Heart left ventricle (tissue), 13 donors: Measurements from ENCODE around the gene LRRC46.

ENCODE experiments used
- CTCF ChIP-seq, 12 donors: fragments of 200-600 bp; sonication (generic) in 4 of 12; IDR thresholded peaks; one replicate each; pipeline versions ENCODE4 v1.5.0 to v1.8.0; 2018 to 2022; ENCODE audit warnings: antibody characterized with exemption in 12 of 12, mild to moderate bottlenecking in 5 of 12
- POLR2A ChIP-seq, 2 donors: fragments of 450-650 bp; IDR thresholded peaks; one replicate each; pipeline ENCODE4 v1.6.1; 2017; ENCODE audit warnings: antibody characterized with exemption in 2 of 2, mild to moderate bottlenecking in 2 of 2, moderate library complexity in 2 of 2
- donor health status: ischemic (EF 13 %, LVEDD 7.1; RV severe dilation, severe dysfunction).
- donor health status: DM: no; HTN: yes; CAD: no.
- donor health status: DM: no; HTN: no; CAD: no.
- donor health status: ischemic (EF 25% LVEDD 6.9; RV normal size, moderate dysfunction).
- donor health status: ischemic (EF 25% LVEDD 5.7; RV mildly dilated, moderate dysfunction).
- donor health status: ischemic (EF 35%, LVEDD 5.7; RV mildly dilated, moderate dysfunction).
- donor health status: nonischemic (EF 11% LVEDD 7.7; RV severe dilation, severe dysfunction).
- donor health status: DM: yes; HTN: yes; CAD: no.
- donor health status: PGD.
- donor health status: ischemic (EF 29% LVEDD 5.4; RV normal size, mild dysfunction).
- donor health status: nonischemic (EF 23%, LVEDD 6.1; RV moderate dilation, normal function).

GRCh38 chr17:47845716-47846075 lies 14.2 kb downstream of the LRRC46 start:
- TF ChIP-seq CTCF (IDR thresholded peaks at IDR 0.05) (no peak), POLR2A (IDR thresholded peaks at IDR 0.05) (no peak)
